SK-N-DZ (cell line): ENCODE results near the gene VPS26B.
"Not testable (repeated sequence)": the region's sequence is repeated elsewhere in the genome, so short reads cannot be mapped to it uniquely, and the experiment has no call there.

ENCODE experiments used
- DNase-seq: peaks from one replicate; pipeline ENCODE4 v3.0.0-alpha.2; 2015; ENCODE audit warnings: low spot score

Gene VPS26B

DNA sequence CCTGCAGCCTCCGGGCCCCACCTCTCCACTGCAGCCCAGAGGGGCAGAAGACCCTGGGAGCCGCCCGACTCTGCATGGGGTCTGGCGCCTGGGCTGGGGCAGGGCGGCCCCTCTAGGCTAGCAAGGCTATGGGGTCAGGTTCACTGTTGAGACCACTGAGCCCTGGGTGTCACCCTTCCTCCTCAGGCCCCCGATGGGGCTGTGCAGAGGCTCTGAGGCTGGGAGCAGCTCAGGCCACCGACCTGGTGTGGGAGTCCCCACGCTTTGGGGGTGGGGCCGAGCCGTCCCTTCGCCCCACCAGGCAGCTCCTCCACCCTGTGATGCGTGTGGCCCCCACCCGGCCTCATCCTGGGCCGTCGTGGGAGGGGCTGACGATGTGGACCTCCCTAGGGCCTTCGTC lies 57.2 kb downstream of the VPS26B start:
- DNase-seq = not testable (repeated sequence)

DNA sequence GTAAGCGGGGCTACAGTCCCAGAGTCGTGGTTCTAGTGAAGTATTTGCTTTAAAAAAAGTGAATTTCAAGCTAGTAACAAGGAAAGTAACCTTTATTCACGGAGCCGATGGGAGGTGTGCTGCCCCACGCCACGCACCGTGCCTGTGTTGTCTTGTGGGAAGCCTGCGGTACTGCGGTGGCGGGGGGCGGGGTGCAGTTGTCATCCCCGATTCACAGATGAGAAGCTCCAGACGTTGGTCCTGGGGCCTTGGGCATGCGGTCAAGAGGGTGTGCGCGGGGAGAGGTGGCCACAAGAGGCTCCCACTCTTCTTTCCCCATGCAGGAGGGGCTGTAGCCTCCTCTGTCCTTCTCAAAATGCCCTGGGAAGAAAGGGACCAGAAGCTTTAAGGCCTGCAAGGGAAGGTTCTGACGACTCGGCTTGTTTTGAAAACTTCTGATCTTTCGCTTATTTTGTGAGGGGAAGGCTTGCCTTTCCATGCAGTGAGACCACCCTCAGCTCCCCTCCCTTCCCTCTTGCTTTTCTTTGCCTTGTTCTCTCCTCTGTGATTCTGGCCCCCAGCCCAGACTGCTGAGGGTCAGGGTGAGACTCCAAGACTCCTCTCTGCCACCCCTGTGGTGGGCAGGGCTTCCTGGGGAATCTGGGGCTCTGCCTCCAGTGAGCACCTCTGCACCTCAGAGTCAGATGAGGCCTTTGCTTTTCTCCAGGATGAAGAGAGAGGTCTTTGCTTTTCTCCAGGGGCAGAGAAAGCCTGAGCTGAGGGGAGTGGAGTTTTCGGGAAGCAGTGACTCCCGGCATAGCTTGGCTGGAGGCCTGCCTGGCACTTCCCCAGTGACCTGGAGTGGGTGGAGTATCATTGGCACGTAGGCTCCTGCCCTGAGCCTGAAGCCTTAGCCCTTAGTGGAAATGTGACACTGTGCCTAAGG lies 57.9 kb downstream of the VPS26B start:
- DNase-seq = no peak

DNA sequence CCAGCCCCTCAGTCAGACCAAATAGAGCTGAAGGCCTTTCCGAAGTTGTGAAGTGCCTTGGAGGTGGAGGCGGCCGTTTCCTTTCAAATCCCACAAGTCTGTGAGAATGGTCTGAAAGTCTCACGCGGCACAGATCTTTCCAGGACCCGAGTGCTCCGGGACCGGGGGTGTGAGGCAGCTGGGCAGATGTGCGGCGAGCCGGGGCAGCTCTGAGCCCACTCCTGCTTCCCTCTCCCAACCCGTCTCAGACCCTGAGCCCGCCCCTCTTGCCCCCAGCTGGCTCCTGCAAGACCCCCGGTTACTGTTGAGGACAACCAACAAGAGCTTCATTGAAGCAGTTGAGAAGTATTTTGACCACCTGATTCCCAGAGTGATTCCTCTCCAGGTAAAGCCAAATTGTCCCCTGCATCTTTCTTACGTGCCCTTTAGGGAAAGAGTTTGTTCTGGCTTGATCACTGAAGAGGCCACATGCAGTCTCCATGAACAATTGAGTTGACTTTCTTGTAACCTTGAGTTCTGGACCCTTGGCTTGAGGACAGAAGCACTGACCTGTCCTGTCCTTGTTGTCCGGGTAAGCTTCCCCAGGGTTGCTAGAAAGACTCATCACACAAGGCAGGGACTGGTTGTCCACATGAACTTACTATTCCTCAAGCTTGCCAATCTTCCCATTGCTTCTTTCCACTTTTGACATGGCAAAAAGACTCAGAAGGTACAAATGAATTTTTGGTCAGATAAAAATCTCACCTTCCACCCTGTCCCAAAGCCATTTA lies 59.2 kb downstream of the VPS26B start:
- no peak for DNase-seq

DNA sequence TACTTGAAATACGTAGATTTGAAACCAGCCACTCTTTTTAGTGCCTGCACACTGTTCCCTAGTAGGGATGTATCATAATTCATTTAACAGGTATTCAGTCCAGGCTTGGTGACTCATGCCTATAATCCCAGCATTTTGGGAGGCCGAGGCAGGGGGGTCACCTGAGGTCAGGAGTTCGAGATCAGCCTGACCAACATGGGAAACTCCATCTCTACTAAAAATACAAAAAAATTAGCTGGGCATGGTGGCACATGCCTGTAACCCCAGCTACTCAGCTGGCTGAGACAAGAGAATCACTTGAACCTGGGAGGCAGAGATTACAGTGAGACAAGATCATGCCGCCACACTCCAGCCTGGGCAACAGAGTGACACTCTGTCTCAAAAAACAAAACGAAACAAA lies 59.9 kb downstream of the VPS26B start:
- not testable (repeated sequence) for DNase-seq

DNA sequence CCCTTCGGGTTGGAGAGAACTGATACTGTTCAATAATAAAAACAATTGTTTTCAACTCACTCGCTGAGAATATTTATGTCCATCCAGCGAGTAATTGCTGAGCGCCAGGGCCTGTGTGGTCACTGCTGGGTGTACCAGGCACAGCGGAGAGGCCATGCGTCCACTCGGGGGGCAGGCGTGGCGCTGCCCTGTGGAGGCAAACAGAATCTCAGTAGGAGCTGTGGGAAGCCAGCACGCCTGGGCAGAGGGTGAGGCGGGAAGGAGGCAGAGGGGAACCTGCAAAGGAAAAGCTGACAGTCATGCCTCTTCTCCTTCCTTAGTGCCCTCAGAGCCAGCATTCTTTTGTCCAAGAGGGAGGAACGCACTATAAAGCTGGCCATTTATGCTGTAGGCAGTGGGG lies 63.1 kb downstream of the VPS26B start:
- DNase-seq = no peak

DNA sequence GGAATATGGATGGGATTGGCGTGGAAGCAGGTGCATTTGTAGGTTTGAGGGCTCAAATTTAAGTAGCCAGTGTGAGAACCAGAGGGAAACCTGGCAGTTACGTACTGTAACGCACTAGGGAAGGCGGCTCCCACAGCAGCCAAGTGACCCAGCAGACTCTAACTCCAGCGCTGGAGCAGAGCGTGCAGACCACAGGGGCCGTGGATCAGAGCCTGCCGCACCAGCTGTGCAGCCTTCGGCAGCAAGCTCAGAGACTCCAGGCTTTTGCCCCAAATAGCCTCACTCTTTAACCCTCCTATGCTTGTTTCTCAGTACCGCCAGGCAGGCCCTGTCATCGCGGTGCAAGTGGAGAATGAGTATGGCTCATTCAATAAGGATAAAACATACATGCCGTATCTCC lies 64.0 kb downstream of the VPS26B start:
- DNase-seq = no peak

DNA sequence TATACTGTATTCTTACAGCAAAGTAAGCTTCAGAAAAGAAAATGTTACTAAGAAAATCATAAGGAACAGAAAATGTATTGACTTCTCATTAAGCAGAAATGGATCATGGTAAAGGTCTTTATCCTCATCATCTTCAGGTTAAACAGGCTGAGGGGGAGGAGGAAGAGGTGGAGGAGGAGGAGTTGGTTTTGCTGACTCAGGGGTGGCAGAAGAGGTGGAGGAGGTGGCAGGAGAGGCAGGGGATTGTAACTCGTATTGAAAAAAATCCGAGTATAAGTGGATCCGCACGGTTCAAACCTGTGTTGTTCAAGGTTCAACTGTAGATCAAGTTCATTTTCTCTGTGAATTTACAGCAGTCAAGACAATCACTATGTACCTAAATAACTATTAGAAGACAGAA lies 64.7 kb downstream of the VPS26B start:
- no peak for DNase-seq

DNA sequence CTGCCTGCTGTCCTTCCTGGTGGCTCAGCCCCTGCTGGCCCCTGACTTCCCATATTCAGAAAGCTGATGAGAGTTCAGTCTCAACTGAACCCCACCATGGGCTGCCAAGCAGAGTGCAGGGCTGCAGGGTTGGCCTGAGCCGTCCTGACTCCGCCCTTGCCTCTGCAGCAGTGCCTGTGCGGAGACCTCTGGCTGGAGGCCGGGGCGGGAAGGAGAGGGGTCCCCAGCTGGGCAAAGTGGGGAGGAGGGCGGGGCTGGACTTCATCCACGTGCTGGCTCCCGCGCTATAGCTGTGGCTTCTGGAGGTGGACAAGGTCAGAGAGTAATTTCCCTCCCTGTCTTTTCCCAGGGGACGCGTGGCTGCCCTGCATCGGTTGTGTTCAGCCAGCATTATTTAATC lies 65.3 kb downstream of the VPS26B start:
- no peak for DNase-seq

DNA sequence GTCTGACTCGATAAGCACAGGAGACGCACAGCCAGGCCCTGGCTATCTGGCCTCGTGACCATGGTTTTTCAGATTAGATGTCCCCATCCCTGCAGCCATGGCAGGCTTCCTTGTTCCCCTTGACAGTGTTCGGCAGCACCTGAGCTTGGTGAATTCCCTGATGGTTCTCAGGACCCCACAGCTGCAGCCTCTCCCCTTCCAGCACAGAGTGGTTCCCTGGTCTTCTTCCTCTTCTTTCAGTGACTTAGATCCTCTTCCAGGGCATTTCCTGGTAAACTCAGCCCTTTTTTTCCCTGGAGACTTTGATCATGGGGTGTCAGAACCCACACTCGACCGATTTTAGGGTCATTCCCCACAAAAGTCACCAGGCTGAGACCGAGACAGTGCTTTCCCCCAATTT lies 66.2 kb downstream of the VPS26B start:
- no peak for DNase-seq

DNA sequence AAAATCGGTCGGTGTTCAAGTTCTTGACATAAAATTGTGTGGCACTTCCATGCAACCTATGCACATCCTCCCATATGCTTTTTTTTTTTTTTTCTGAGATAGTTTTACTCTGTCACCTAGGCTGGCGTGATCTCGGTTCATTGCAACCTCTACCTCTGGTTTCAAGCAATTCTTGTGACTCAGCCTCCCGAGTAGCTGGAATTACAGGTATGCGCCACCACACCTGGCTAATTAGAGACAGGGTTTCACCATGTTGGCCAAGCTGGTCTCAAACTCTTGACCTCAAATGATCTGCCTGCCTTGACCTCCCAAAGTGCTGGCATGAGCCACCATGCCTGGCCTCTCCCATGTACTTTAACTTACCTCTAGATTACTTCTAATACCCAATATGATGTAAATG lies 66.7 kb downstream of the VPS26B start:
- DNase-seq = no peak

DNA sequence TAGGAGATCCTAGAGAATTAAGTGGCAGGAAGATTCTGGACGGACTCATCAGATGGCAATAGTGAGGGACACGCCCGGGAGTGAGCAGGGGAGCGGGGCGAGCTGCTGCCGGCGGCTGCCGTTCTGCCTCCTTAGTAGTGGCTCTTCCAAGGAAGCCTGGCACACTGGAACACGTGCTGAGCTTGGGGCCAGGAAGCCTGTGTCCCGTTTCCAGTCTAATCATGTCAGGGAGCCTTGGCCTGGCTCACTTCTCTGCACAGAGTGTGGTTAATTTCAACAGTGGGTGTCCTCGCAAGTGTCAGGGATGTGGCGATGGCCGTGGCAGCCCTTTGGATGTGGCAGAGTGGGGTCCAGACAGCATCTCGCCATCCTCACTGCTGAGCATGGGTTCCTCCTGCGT lies 68.2 kb downstream of the VPS26B start:
- no peak for DNase-seq

DNA sequence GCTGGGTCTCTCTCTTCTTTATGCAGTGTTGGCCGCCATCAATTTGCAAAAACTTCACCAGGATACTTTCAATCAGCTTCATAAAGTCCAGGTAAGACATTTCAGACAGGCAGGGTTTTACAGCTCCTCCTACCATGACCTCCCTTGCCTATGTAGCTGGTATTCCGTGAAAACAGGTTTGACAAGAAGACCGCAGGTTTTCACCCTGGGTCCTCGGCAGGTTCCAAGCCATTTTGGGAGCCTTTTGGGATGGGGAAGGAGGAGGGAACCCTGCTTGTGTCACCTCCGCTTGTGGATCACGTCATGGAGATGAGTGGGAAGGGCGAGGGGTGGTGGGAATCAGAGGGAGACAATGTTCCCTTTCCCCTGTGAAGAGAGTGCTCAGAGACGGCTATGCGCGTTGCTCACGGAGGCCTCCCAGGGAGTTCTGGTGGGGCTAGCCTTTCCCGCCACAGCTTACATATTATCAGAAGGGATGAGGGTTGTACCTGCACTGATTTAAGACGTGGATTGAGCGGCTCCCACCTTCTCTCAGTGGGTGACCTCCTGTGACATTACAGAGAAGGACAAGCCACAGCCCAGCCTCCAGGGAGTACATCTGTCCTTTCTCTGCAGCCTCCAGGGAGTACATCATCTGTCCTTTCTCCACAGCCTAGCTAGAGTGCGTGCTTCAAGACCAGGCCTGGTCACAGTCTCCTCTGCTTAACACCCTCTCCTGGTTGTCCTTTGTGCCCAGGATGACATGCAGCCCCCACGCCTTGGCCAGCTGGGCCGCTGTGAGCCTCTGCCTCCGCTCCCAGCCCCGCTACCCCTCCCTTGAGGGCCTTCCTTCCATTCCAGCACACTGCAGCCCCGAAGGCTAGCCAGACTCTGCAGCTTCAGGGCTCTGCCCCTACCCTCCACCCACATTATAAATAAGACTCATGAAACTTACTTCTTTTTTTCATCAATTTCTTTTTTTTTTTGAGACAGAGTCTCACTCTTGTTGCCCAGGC lies 68.9 kb downstream of the VPS26B start:
- DNase-seq = no peak

DNA sequence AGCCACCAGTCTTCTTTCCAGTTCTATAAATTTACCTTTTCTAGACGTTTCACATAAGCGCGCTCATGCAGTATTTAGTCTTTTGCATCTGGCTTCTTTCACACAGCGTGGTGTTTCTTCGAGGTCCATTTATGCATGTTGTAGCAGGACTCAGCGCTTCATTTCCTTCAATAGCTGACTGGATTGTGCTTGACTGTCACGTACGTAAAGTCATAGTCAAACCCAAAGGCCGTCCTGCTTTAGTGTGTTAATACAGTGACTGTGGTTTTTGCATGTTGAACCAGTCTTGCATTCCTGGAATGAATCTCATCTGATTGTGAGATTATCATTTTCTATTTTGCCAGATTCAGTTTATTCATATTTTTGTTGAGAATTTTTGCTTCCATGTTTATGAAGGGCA lies 70.2 kb downstream of the VPS26B start:
- no peak for DNase-seq
